Endothelial cell of umbilical vein (primary cell): ENCODE measurements around the gene MAP1B. TPM values are rescaled to one million over a fixed set of nuclear protein-coding genes. Genes with fewer than 3 reads are reported as not detected.

Source experiments
- BruUV-seq: library from RNA; stranded (reverse); fragments of 400-500 nt; replicated peaks from 2 replicates; lab custom pipeline; 2021; lab: Mats Ljungman, UMichigan
- CTCF ChIA-PET: fragments of 300-600, 350-600 bp; sonication (Branson Sonifier 250); formaldehyde crosslinking; loops from one replicate; lab custom pipeline; 2021; ENCODE audit warnings: antibody characterized with exemption, inconsistent platforms; lab: Charles Lee
- POLR2A ChIA-PET: fragments of 300-600, 350-600 bp; sonication (Branson Sonifier 250); formaldehyde crosslinking; loops from one replicate; lab custom pipeline; 2021; ENCODE audit warnings: antibody characterized with exemption, inconsistent platforms; lab: Charles Lee
- DNase-seq: peaks from one replicate; pipeline ENCODE4 v3.0.0-alpha.2; 2011; ENCODE audit warnings: low read depth, low spot score
- FAIRE-seq: peaks from 2 replicates; lab custom pipeline; 2011; peaks lifted over from hg19 to GRCh38; lab: Jason Lieb, UNC
- H2AFZ ChIP-seq: 2 replicates; pipeline ENCODE4 v1.6.0; 2012; ENCODE audit warnings: low read depth, low read length, control low read depth, inconsistent platforms
- H3K27ac ChIP-seq: 2 replicates; pipeline ENCODE4 v1.5.1; 2011; ENCODE audit warnings: low read depth, mild to moderate bottlenecking, control low read depth, low read length, moderate library complexity; ENCODE audit not compliant: insufficient read depth
- H3K27me3 ChIP-seq, 2 experiments: 2 replicates each; pipeline versions ENCODE4 v1.6.0 to v1.6.1; 2011; ENCODE audit warnings: low read length in 2 of 2, mixed read lengths in 1 of 2; ENCODE audit not compliant: control insufficient read depth in 2 of 2, insufficient read depth in 2 of 2
- H3K36me3 ChIP-seq, 2 experiments: 2 replicates in 1 of 2; 3 replicates in 1 of 2; pipeline ENCODE4 v1.5.1; 2011; ENCODE audit warnings: low read length in 2 of 2, mild to moderate bottlenecking in 1 of 2, moderate library complexity in 1 of 2; ENCODE audit not compliant: control insufficient read depth in 2 of 2, insufficient read depth in 2 of 2; ENCODE audit errors: extremely low read depth in 1 of 2
- H3K4me1 ChIP-seq: 3 replicates; pipeline ENCODE4 v1.5.1; 2011; ENCODE audit warnings: mild to moderate bottlenecking, low read length; ENCODE audit not compliant: control insufficient read depth, insufficient read depth; ENCODE audit errors: extremely low read depth
- H3K4me2 ChIP-seq: 2 replicates; pipeline ENCODE4 v1.6.1; 2011; ENCODE audit warnings: low read length, control low read depth, mixed read lengths; ENCODE audit not compliant: insufficient read depth
- H3K4me3 ChIP-seq, 3 experiments: fragments of 200-600 bp in 1 of 3; sonication (generic), shearing (Covaris generic) in 1 of 3; replicated peaks in 1 of 3; 2 replicates each; pipeline ENCODE4 v1.5.1; 2011 to 2016; ENCODE audit warnings: control low read depth in 3 of 3, low read length in 3 of 3, mild to moderate bottlenecking in 2 of 3, inconsistent platforms in 1 of 3, low read depth in 1 of 3, moderate library complexity in 1 of 3; ENCODE audit not compliant: insufficient read depth in 1 of 3
- H3K79me2 ChIP-seq: 2 replicates; pipeline ENCODE4 v1.6.0; 2012; ENCODE audit warnings: low read length, inconsistent platforms; ENCODE audit not compliant: control insufficient read depth, insufficient read depth
- H3K9ac ChIP-seq: replicated peaks from 2 replicates; pipeline ENCODE3; 2011; ENCODE audit warnings: low read length, control low read depth; ENCODE audit not compliant: insufficient read depth; ENCODE audit errors: extremely low read depth
- H3K9me1 ChIP-seq: replicated peaks from 3 replicates; pipeline ENCODE4 v1.6.0; 2011; ENCODE audit warnings: mild to moderate bottlenecking, low read length; ENCODE audit not compliant: control insufficient read depth, insufficient read depth; ENCODE audit errors: extremely low read depth
- H3K9me3 ChIP-seq: replicated peaks from 2 replicates; pipeline ENCODE4 v1.5.1; 2012; ENCODE audit warnings: low read length, inconsistent platforms; ENCODE audit not compliant: control insufficient read depth, insufficient read depth
- H4K20me1 ChIP-seq: replicated peaks from 2 replicates; pipeline ENCODE3; 2011; ENCODE audit warnings: mild to moderate bottlenecking, low read length; ENCODE audit not compliant: control insufficient read depth, insufficient read depth; ENCODE audit errors: extremely low read depth
- CTCF ChIP-seq, 2 donors: IDR thresholded peaks; 1 replicate in 1 of 2; 2 replicates in 1 of 2; pipeline ENCODE4 v1.5.1; 2011; ENCODE audit warnings: low read length in 2 of 2, mild to moderate bottlenecking in 2 of 2, moderate library complexity in 2 of 2, control low read depth in 1 of 2, inconsistent platforms in 1 of 2, low read depth in 1 of 2; ENCODE audit not compliant: insufficient read depth in 1 of 2; ENCODE audit errors: extremely low read depth in 1 of 2
- EZH2 ChIP-seq: IDR thresholded peaks from 2 replicates; pipeline ENCODE4 v1.6.1; 2012; ENCODE audit warnings: borderline replicate concordance, low read depth, mild to moderate bottlenecking, moderate library complexity, low read length, inconsistent platforms; ENCODE audit not compliant: severe bottlenecking
- FOS ChIP-seq: IDR thresholded peaks from 2 replicates; pipeline ENCODE4 v1.6.1; 2011; ENCODE audit warnings: mild to moderate bottlenecking, low read length, moderate library complexity, borderline replicate concordance; ENCODE audit not compliant: insufficient read depth
- GATA2 ChIP-seq: IDR thresholded peaks from 2 replicates; pipeline ENCODE4 v1.7.0; 2011; ENCODE audit warnings: low read depth, mild to moderate bottlenecking, moderate library complexity, mixed read lengths, low read length; ENCODE audit not compliant: insufficient read length, insufficient read depth
- JUN ChIP-seq: IDR thresholded peaks from 2 replicates; pipeline ENCODE4 v1.6.1; 2011; ENCODE audit warnings: borderline replicate concordance, low read depth; ENCODE audit not compliant: insufficient read length, insufficient read depth
- MAX ChIP-seq: IDR thresholded peaks from 2 replicates; pipeline ENCODE4 v1.6.1; 2011; ENCODE audit not compliant: insufficient read depth, insufficient read length
- MYC ChIP-seq: IDR thresholded peaks from one replicate; pipeline ENCODE4 v1.6.1; 2011; ENCODE audit warnings: mild to moderate bottlenecking, low read depth, low read length
- POLR2A ChIP-seq: IDR thresholded peaks from 2 replicates; pipeline ENCODE4 v1.6.1; 2012; ENCODE audit warnings: low read depth, mild to moderate bottlenecking, control low read depth, low read length
- POLR2AphosphoS5 ChIP-seq: IDR thresholded peaks from 2 replicates; pipeline ENCODE4 v1.6.1; 2012; ENCODE audit warnings: low read depth, mild to moderate bottlenecking, control low read depth, low read length, moderate library complexity; ENCODE audit not compliant: insufficient read depth
- dilution Hi-C: fragments of 300-500 bp; cut with MboI; formaldehyde crosslinking; loops from one replicate; pipeline ENCODE4 v1.15.0; 2019; ENCODE audit warnings: low sequenced_read_pairs; ENCODE audit not compliant: extremely low pct_ligation_motif_present
- intact Hi-C: fragments of 100-400 bp; cut with micrococcal nuclease; formaldehyde crosslinking; loops from one replicate; pipeline ENCODE4 v1.10.0; 2022
- polyA plus RNA-seq, 4 experiments: library from polyadenylated mRNA; depleted of rRNA in 3 of 4; stranded (reverse) in 3 of 4; unstranded in 1 of 4; fragments of >200 nt; gene quantifications; 2 replicates each; pipeline versions ENCODE4 v1.2.1 to v1.2.3, GENCODE V29; 2011 to 2012; ENCODE audit warnings: missing spikeins in 1 of 4
- total RNA-seq: library from RNA; stranded (reverse); gene quantifications from 2 replicates; pipeline ENCODE4 v1.2.3, GENCODE V29; 2021

Gene MAP1B
- total and polyA plus RNA-seq, 2 donors (not counting 3 experiments of a cell fraction or from before 2014, with no cell fraction given): 55.9 to 263 TPM

- no peaks in the 10 kb centered on the region for H3K9me1 ChIP-seq
- H3K36me3 ChIP-seq: peaks cover 14 to 31% of the 10 kb centered on the region in 2 experiments
- intact Hi-C loops: no loop called here
- H3K4me2 ChIP-seq: no peak overlapping the region
- no peak overlapping the region for H3K9ac ChIP-seq
- dilution Hi-C loops: no loop called here
- TF ChIP-seq POLR2AphosphoS5 (no peak), FOS (no peak), GATA2 (no peak), CTCF (IDR thresholded peaks at IDR 0.05; ENCODE audit: extremely low read depth in 1 of 2, insufficient read depth in 1 of 2, low read depth in 1 of 2, low read length in 2 of 2) (no peak), EZH2 (no peak), MYC (no peak), JUN (no peak), POLR2A (no peak), MAX (no peak)
- H3K4me1 ChIP-seq: no peaks in the 10 kb centered on the region
- H3K9me3 ChIP-seq: no peaks in the 10 kb centered on the region
- no peaks in the 10 kb centered on the region for H3K27me3 ChIP-seq
- ChIA-PET POLR2A (interaction anchor here (1.0 kb wide), 1 partner anchor 21 kb away, joined by 3 read pairs; no protein-coding TSS in a partner anchor), CTCF (interaction anchor here (1.0 to 1.4 kb wide), 2 partner anchors 9 to 121 kb away, joined by 3 to 4 read pairs; no protein-coding TSS in a partner anchor)
- no peak overlapping the region for H2AFZ ChIP-seq
- H3K79me2 ChIP-seq: peaks cover 41% of the 10 kb centered on the region
- H3K27ac ChIP-seq: no peak overlapping the region
- H4K20me1 ChIP-seq: peaks cover 2% of the 10 kb centered on the region
- no peak overlapping the region for H3K4me3 ChIP-seq
- no TSS peak for BruUV-seq
- FAIRE-seq (no peak), DNase-seq (no peak)
Measured at GRCh38 chr5:72187388-72188075, 80.3 kb downstream of the MAP1B start.
